Esophagus muscularis mucosa (tissue), 4 donors: ENCODE data around the gene CLDN9. TPM values are rescaled to one million over a fixed set of nuclear protein-coding genes. Genes with fewer than 3 reads are reported as not detected.
A peak's percentile ranks its signal among the peaks of the same experiment; 100 is the strongest.

Source experiments
- DNase-seq: peaks from one replicate; pipeline ENCODE4 v3.0.0-alpha.2; 2017; ENCODE audit errors: extremely low spot score
- H3K27ac ChIP-seq, 4 donors: fragments of 200-600 bp; sonication (generic); replicated peaks in 1 of 4; 1 replicate in 3 of 4; 2 replicates in 1 of 4; pipeline ENCODE4 v1.5.1; 2016 to 2019; ENCODE audit warnings: mild to moderate bottlenecking in 1 of 4
- H3K27me3 ChIP-seq, 4 donors: fragments of 200-600 bp; sonication (generic); one replicate each; pipeline versions ENCODE4 v1.5.1 to v1.6.0; 2016 to 2019
- H3K36me3 ChIP-seq, 4 donors: fragments of 200-600 bp; sonication (generic); one replicate each; pipeline ENCODE4 v1.5.1; 2016 to 2019
- H3K4me1 ChIP-seq, 4 donors: fragments of 200-600 bp; sonication (generic); one replicate each; pipeline ENCODE4 v1.5.1; 2016 to 2019
- H3K4me3 ChIP-seq, 4 donors: fragments of 200-600 bp; sonication (generic); 1 replicate in 2 of 4; 2 replicates in 2 of 4; pipeline ENCODE4 v1.5.1; 2016 to 2019; ENCODE audit warnings: mild to moderate bottlenecking in 4 of 4, moderate library complexity in 1 of 4
- H3K9me3 ChIP-seq, 4 donors: fragments of 200-600 bp; sonication (generic); 1 replicate in 3 of 4; 2 replicates in 1 of 4; pipeline ENCODE4 v1.5.1; 2016 to 2019
- CTCF ChIP-seq, 3 experiments: fragments of 200-600 bp in 2 of 3; fragments of 450-650 bp in 1 of 3; sonication (generic) in 2 of 3; IDR thresholded peaks; one replicate each; pipeline ENCODE4 v1.5.1; 2017 to 2019; ENCODE audit warnings: antibody characterized with exemption in 3 of 3, mild to moderate bottlenecking in 2 of 3, moderate library complexity in 1 of 3
- EP300 ChIP-seq: sonication (generic); formaldehyde crosslinking; IDR thresholded peaks from one replicate; pipeline ENCODE4 v1.6.1; 2017; ENCODE audit warnings: antibody characterized with exemption
- POLR2A ChIP-seq: fragments of 450-650 bp; IDR thresholded peaks from one replicate; pipeline ENCODE4 v1.6.1; 2017; ENCODE audit warnings: antibody characterized with exemption, moderate library complexity, mild to moderate bottlenecking, low read depth
- POLR2AphosphoS5 ChIP-seq, 2 donors: sonication (generic); formaldehyde crosslinking; IDR thresholded peaks; one replicate each; pipeline ENCODE4 v1.6.1; 2017; ENCODE audit warnings: antibody characterized with exemption in 2 of 2
- whole genome bisulfite sequencing: methylation state at CpG from one replicate; pipeline ENCODE4 v1.1.5; 2018; 5-methylcytosine and 5-hydroxymethylcytosine counted together
- intact Hi-C: fragments of 100-400 bp; cut with DNase I; formaldehyde crosslinking; loops from one replicate; pipeline ENCODE4 v1.15.1; 2023
- total RNA-seq, 4 donors: library from RNA; depleted of rRNA; stranded (reverse); fragments of >200 nt; gene quantifications; one replicate each; pipeline versions ENCODE4 v1.1.0 to v1.2.1, GENCODE V29; 2016

Gene CLDN9
- total RNA-seq, 4 donors from 2014 or later: 0.17 to 0.42 (median 0.32) TPM; not detected in 1

DNA sequence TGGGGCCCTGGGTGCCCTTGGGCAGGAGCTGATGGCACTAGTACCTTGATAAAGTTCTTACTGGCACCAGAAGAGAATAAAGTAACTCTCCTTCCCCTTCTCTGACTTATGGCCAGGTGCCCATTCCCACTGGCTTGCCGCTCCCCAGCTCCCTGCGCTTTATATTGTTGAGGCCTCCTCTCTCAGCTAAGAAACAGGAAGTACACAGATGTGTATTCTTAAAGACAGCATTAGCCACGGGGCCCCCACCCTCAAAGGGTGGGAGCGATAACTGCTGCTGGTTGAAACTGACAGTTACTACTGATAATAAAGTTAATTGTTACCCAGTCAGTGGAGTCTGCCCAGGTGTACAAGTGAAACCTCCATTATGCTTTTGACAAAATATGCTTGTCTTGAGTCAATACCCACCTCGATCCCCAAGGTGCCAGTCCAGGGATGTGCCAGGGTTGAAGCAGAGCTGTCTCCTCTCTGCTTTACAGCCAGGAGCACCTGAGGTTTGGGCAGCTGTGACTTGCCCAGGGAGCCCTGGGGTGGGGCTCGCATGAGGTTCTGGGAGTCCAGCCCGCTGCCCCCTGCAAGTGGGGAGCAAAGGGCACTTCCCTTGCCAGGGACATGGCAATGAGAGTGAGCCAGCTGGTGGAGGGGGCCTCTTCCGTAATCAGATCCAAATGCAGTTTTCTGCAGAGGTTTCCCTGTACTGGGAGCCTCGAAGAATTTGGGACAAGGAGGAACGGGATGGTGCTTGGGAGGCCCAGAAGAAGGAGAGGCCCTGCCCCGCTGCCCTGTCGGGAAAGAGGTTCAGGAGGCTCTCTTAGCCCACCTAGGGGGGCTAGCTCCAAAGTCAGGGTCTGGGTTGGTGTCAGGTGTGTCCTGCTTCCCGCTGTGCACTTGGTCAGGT is 5.4 kb upstream of the CLDN9 start:
- intact Hi-C loops: no loop called here
- DNase-seq: no peak
- Histone ChIP-seq H3K4me1 (peaks cover 3 to 18% (median 12%) of the 10 kb centered on the region in 4 donors), H3K4me3 (peak overlapping the region in 1 of 4 donors; percentile 16), H3K9me3 (no peaks in the 10 kb centered on the region), H3K27ac (no peak overlapping the region), H3K36me3 (no peaks in the 10 kb centered on the region), H3K27me3 (peaks cover 0 to 84% (median 17%) of the 10 kb centered on the region in 4 donors)
- 53% methylated on average over 10 of the region's 13 CpGs for WGBS
- TF ChIP-seq EP300: no peak
- no peak for TF ChIP-seq CTCF (IDR thresholded peaks at IDR 0.05)
- TF ChIP-seq POLR2A: no peak

GRCh38 chr16:3007957-3008689 is 4.6 kb upstream of the CLDN9 start:
- no peak for TF ChIP-seq POLR2AphosphoS5 (IDR thresholded peaks at IDR 0.05)
- TF ChIP-seq EP300: no peak
- no peak for TF ChIP-seq POLR2A
- no peak for TF ChIP-seq CTCF (IDR thresholded peaks at IDR 0.05)
- peak overlapping the region in 1 of 4 donors; percentile 16 for H3K4me3 ChIP-seq
- H3K9me3 ChIP-seq: no peaks in the 10 kb centered on the region
- peaks cover 3 to 18% (median 12%) of the 10 kb centered on the region in 4 donors for H3K4me1 ChIP-seq
- 29% methylated on average over 13 of the region's 17 CpGs for WGBS
- intact Hi-C loops: no loop called here
- DNase-seq: no peak
- peaks cover 0 to 86% (median 23%) of the 10 kb centered on the region in 4 donors for H3K27me3 ChIP-seq
- H3K27ac ChIP-seq: no peak overlapping the region
- H3K36me3 ChIP-seq: no peaks in the 10 kb centered on the region

GRCh38 chr16:3008690-3009037 is 4.1 kb upstream of the CLDN9 start:
- 60% methylated on average over 4 of the region's 4 CpGs for WGBS
- peaks cover 0 to 89% (median 23%) of the 10 kb centered on the region in 4 donors for H3K27me3 ChIP-seq
- peaks cover 3 to 15% (median 9%) of the 10 kb centered on the region in 4 donors for H3K4me1 ChIP-seq
- H3K27ac ChIP-seq: no peak overlapping the region
- H3K9me3 ChIP-seq: no peaks in the 10 kb centered on the region
- no peak overlapping the region for H3K4me3 ChIP-seq
- TF ChIP-seq CTCF (IDR thresholded peaks at IDR 0.05): no peak
- no peak for TF ChIP-seq POLR2A
- no peak for TF ChIP-seq EP300
- no peak for TF ChIP-seq POLR2AphosphoS5 (IDR thresholded peaks at IDR 0.05)
- no peak for DNase-seq
- no peaks in the 10 kb centered on the region for H3K36me3 ChIP-seq
- intact Hi-C loops: no loop called here

DNA sequence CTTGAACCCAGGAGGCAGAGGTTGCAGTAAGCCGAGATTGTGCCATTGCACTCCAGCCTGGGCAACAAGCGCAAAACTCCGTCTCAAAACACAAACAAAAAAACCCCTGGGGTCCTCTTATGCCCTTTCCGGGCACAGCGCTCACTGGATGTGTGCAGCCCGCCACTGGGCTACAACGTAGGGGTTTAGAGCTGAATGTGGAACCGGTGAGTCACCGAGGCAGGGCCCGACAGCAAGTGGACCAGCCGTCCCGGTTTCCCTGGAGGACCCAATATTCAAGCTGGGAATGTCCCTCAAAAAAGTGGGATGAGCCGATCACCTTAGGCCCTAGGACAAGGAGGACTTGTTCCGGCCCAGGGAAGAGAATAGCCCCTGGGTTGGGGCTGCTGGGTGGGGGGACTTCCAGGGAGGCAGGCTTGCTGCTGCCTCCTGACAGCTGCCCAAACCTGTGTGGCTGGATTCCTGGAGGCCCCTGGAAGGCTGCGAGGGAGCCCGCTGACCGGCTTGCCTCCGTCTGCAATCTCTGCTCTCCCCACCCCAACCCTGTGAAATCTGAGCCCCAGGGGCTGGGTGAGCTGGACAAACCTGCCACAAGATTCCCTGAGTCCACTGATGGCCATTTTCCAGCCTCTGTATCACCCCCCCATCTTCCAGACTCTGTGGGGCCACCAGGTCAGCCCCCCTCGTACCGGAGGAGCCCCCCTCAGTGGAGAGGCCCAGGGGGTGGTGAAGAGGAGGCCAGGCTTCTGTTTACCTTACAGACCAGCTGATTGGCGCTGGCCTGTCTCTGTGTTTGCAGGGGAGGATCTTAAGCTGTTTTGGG is 2.9 kb upstream of the CLDN9 start:
- peaks cover 3 to 10% (median 4%) of the 10 kb centered on the region in 4 donors for H3K4me1 ChIP-seq
- intact Hi-C loops: no loop called here
- H3K4me3 ChIP-seq: no peak overlapping the region
- no peaks in the 10 kb centered on the region for H3K36me3 ChIP-seq
- H3K27ac ChIP-seq: no peak overlapping the region
- TF ChIP-seq EP300: no peak
- no peak for TF ChIP-seq POLR2A
- TF ChIP-seq POLR2AphosphoS5 (IDR thresholded peaks at IDR 0.05): no peak
- TF ChIP-seq CTCF (IDR thresholded peaks at IDR 0.05): no peak
- 56% methylated on average over 21 of the region's 21 CpGs for WGBS
- DNase-seq: no peak
- H3K9me3 ChIP-seq: no peaks in the 10 kb centered on the region
- H3K27me3 ChIP-seq: peaks cover 0 to 97% (median 22%) of the 10 kb centered on the region in 4 donors
